MM.1S (cell line): ENCODE data around the gene LY6G6C.

Source experiments
- DNase-seq: peaks from one replicate; pipeline ENCODE4 v3.0.0-alpha.2; 2015
- H2AFZ ChIP-seq: fragments of 300-600 bp; sonication (generic); 2 replicates; pipeline ENCODE4 v1.6.0; 2016; ENCODE audit warnings: antibody characterized with exemption, low read length
- H3F3A ChIP-seq: fragments of 300-600 bp; sonication (generic); 2 replicates; pipeline ENCODE4 v1.6.1; 2016; ENCODE audit warnings: mild to moderate bottlenecking, antibody characterized with exemption, low read length, moderate library complexity, mixed read lengths; ENCODE audit not compliant: insufficient read depth
- H3K27ac ChIP-seq: fragments of 300-600 bp; sonication (generic); 2 replicates; pipeline ENCODE4 v1.5.1; 2016; ENCODE audit warnings: mild to moderate bottlenecking, low read length
- H3K27me3 ChIP-seq: fragments of 300-600 bp; sonication (generic); replicated peaks from 2 replicates; pipeline ENCODE4 v1.6.0; 2016; ENCODE audit warnings: low read length; ENCODE audit not compliant: insufficient read depth
- H3K36me3 ChIP-seq: fragments of 300-600 bp; sonication (generic); replicated peaks from 2 replicates; pipeline ENCODE4 v1.6.1; 2016; ENCODE audit warnings: mild to moderate bottlenecking, low read length, mixed read lengths; ENCODE audit not compliant: insufficient read depth
- H3K4me1 ChIP-seq: fragments of 300-600 bp; sonication (generic); 2 replicates; pipeline ENCODE4 v1.6.1; 2016; ENCODE audit warnings: low read length, mixed read lengths
- H3K4me2 ChIP-seq: fragments of 300-600 bp; sonication (generic); 2 replicates; pipeline ENCODE4 v1.6.0; 2016; ENCODE audit warnings: low read depth, low read length
- H3K4me3 ChIP-seq: fragments of 300-600 bp; sonication (generic); 2 replicates; pipeline ENCODE4 v1.5.1; 2016; ENCODE audit warnings: low read length, mixed read lengths
- H3K79me2 ChIP-seq: fragments of 300-600 bp; sonication (generic); 2 replicates; pipeline ENCODE4 v1.6.1; 2016; ENCODE audit warnings: mixed run types, low read length, mixed read lengths
- H3K9ac ChIP-seq: fragments of 300-600 bp; sonication (generic); 2 replicates; pipeline ENCODE4 v1.6.1; 2016; ENCODE audit warnings: low read length, mixed read lengths
- H3K9me2 ChIP-seq: fragments of 300-600 bp; sonication (generic); replicated peaks from 2 replicates; pipeline ENCODE4 v1.6.1; 2016; ENCODE audit warnings: mild to moderate bottlenecking, low read length, mixed read lengths; ENCODE audit not compliant: insufficient read depth
- H3K9me3 ChIP-seq: fragments of 300-600 bp; sonication (generic); replicated peaks from 2 replicates; pipeline ENCODE4 v1.6.1; 2016; ENCODE audit warnings: mild to moderate bottlenecking, low read length, mixed read lengths; ENCODE audit not compliant: insufficient read depth
- H4K20me1 ChIP-seq: fragments of 300-600 bp; sonication (generic); 2 replicates; pipeline ENCODE4 v1.6.1; 2016; ENCODE audit warnings: mild to moderate bottlenecking, low read length, moderate library complexity, mixed read lengths; ENCODE audit not compliant: insufficient read depth
- EZH2 ChIP-seq: fragments of 300-600 bp; sonication (generic); optimal IDR thresholded peaks from 2 replicates; pipeline ENCODE3; 2017; ENCODE audit warnings: low read depth, mild to moderate bottlenecking, antibody characterized with exemption, low read length, mixed read lengths
- EZH2phosphoT487 ChIP-seq: fragments of 300-600 bp; sonication (generic); IDR thresholded peaks from 2 replicates; pipeline ENCODE4 v1.6.1; 2018; ENCODE audit warnings: antibody characterized with exemption, low read length
- TF ChIP-seq, protein P1 (sequence below): fragments of 300-600 bp; sonication (generic); IDR thresholded peaks from 2 replicates; pipeline ENCODE4 v1.5.1; 2016; ENCODE audit warnings: antibody characterized with exemption, low read length, mixed read lengths

LY6G6C gene

DNA sequence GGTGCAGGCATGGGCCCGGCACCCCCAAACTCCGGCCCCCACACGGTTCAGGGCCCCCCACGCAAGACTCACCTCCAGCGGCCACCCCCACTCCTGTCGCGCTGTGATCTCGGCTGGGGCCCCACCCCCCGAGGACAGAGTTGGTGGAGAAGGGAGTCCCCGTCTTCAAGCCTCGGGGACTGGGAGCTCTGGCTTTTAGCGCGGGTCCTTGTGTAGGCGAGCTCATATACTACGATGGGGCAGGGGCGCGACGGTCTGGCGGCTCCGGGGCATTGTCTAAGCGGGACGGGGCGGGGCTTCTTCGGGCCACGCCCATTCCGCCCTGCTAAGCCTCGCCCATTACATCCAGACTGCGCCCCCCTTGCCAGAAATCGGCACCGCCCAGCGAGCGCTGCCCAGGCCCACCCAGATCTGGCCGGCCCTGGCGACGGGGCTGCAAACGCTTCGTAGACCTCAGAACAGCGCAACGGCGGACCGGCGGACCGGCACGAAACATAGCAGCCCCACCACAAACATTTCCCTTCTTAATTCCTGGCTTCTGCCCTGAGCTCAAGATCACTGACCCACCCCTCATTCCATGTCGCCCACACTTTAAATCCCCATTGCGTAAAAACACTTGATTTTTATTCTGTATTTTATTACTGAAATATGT, 8.6 kb upstream of the LY6G6C start:
- Histone ChIP-seq H3K9me2 (no peaks in the 10 kb centered on the region), H4K20me1 (no peaks in the 10 kb centered on the region), H3K9ac (peak overlapping the region; percentile 76), H3K79me2 (peaks cover 37% of the 10 kb centered on the region), H3K4me1 (peaks cover 40% of the 10 kb centered on the region), H3K27ac (peak overlapping the region; percentile 86; the same call in 1 of the 2 replicates), H3K36me3 (peaks cover 10% of the 10 kb centered on the region), H3F3A (peaks cover 70% of the 10 kb centered on the region), H3K4me2 (peak overlapping the region; percentile 93), H3K9me3 (no peaks in the 10 kb centered on the region), H3K27me3 (no peaks in the 10 kb centered on the region), H3K4me3 (peak overlapping the region; percentile 81), H2AFZ (0 out of 2 replicates have a peak overlapping the region, but pooled peaks have one; percentile 59)
- peak; percentile 67 for DNase-seq
- TF ChIP-seq EZH2: no peak
- TF ChIP-seq EZH2phosphoT487: no peak
- TF ChIP-seq, protein P1, sequence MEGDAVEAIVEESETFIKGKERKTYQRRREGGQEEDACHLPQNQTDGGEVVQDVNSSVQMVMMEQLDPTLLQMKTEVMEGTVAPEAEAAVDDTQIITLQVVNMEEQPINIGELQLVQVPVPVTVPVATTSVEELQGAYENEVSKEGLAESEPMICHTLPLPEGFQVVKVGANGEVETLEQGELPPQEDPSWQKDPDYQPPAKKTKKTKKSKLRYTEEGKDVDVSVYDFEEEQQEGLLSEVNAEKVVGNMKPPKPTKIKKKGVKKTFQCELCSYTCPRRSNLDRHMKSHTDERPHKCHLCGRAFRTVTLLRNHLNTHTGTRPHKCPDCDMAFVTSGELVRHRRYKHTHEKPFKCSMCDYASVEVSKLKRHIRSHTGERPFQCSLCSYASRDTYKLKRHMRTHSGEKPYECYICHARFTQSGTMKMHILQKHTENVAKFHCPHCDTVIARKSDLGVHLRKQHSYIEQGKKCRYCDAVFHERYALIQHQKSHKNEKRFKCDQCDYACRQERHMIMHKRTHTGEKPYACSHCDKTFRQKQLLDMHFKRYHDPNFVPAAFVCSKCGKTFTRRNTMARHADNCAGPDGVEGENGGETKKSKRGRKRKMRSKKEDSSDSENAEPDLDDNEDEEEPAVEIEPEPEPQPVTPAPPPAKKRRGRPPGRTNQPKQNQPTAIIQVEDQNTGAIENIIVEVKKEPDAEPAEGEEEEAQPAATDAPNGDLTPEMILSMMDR: no peak

DNA sequence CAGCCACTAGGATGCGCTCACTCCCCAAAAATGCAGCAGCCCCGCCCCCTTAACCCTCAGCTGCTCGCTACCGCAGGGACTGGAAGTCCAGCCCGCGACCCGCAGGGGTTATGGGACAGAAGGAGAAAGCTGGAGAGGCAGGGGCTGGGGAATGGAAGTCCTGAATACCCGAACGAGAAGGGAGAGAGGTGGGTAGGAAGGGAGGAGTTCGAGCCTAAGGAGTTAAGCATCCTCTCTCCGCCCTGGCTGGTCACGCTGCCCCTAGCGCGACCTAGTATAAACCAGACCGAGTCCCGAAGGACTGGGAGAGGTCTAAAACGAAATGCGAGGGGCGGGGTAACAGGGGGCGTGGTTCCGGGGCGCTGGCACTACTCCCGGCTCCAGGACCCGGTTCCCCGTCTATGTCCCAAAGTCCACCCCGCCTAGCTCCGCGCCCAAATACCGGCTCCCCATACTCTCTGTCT, 8.0 kb upstream of the LY6G6C start:
- H3K4me1 ChIP-seq: peaks cover 40% of the 10 kb centered on the region
- peak; percentile 78 for DNase-seq
- H3K36me3 ChIP-seq: peaks cover 10% of the 10 kb centered on the region
- no peaks in the 10 kb centered on the region for H3K9me2 ChIP-seq
- H3K27ac ChIP-seq: peak overlapping the region; percentile 86; the same call in 1 of the 2 replicates
- peak overlapping the region; percentile 59; the same call in 1 of the 2 replicates for H2AFZ ChIP-seq
- peak overlapping the region; percentile 93 for H3K4me2 ChIP-seq
- peak overlapping the region; percentile 76 for H3K9ac ChIP-seq
- peaks cover 31% of the 10 kb centered on the region for H3K79me2 ChIP-seq
- TF ChIP-seq EZH2 (no peak), EZH2phosphoT487 (no peak)
- TF ChIP-seq, protein P1: no peak; the same call in 1 of the 2 replicates
- peak overlapping the region; percentile 81 for H3K4me3 ChIP-seq
- H3F3A ChIP-seq: peaks cover 64% of the 10 kb centered on the region
- H4K20me1 ChIP-seq: no peaks in the 10 kb centered on the region
- no peaks in the 10 kb centered on the region for H3K27me3 ChIP-seq
- H3K9me3 ChIP-seq: no peaks in the 10 kb centered on the region

DNA sequence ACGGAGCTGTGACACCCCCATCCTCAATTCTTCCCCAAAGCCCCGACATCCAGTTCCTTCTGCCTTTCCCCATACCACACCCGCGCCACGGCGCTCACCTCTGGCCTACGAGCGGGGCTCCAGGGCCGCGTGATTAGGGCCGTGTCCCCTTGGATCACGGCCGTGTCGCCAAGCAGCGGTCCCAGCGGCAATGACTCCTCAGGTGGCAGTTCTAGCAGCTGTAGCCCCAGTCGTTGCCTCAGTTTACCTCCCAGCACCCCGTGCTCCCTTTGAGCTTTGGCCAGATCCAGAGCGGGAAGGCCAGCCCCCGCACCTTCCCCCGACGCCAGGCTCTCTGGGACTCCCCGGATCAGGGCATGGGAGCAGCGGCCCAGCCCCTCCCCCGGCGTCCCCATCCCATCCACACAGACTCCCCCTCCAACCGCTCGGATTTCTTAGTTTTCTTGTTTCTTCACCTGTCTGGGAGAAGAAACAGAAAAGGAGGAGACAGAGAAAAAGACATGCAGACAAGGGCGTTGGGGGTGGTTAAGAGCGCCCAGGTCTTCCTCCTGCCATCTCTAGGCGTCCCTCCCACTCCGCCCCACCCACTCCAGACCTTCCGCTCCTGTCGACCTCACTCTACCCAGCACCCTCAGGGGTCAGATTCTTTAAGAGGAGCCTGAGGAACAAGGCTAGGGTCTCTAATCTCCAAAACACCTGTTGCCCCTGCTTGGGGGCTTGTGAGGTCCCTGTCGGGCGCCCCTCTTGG, 7.4 kb upstream of the LY6G6C start, which contains the start of gene DDAH2:
DDAH2 (minus strand) TSS at position 533 of the 748 bp plus-strand sequence; CDS start at position 395, 138 bp downstream.
- H3K4me2 ChIP-seq: peak within 1 kb of the TSS; percentile 93
- H3F3A ChIP-seq: peaks cover 58% of the 10 kb centered on the region
- H3K9me3 ChIP-seq: no peaks in the 10 kb centered on the region
- H3K79me2 ChIP-seq: peaks cover 25% of the 10 kb centered on the region
- peak within 1 kb of the TSS; percentile 76 for H3K9ac ChIP-seq
- TF ChIP-seq, protein P1: peak; percentile 91; the same call in 1 of the 2 replicates
- no peak for TF ChIP-seq EZH2phosphoT487
- peaks cover 35% of the 10 kb centered on the region for H3K4me1 ChIP-seq
- peak within 1 kb of the TSS; percentile 59 for H2AFZ ChIP-seq
- H3K27me3 ChIP-seq: no peaks in the 10 kb centered on the region
- peak within 1 kb of the TSS; percentile 86 for H3K27ac ChIP-seq
- no peaks in the 10 kb centered on the region for H4K20me1 ChIP-seq
- no peaks in the 10 kb centered on the region for H3K9me2 ChIP-seq
- no peak for DNase-seq
- H3K4me3 ChIP-seq: peak within 1 kb of the TSS; percentile 81
- H3K36me3 ChIP-seq: peaks cover 7% of the 10 kb centered on the region
